GM19455 (cell line): ENCODE measurements around the gene ARHGAP30.

Source experiments
- ATAC-seq: cut with Tn5 transposase; IDR thresholded peaks from one replicate; pipeline ENCODE4 v1.9.1; 2021; ENCODE audit not compliant: unreplicated experiment

Gene ARHGAP30

GRCh38 chr1:161091796-161092507 lies 22.3 kb upstream of the ARHGAP30 start:
- no peak for ATAC-seq

GRCh38 chr1:161091093-161091492 lies 21.4 kb upstream of the ARHGAP30 start:
- ATAC-seq = no peak

DNA sequence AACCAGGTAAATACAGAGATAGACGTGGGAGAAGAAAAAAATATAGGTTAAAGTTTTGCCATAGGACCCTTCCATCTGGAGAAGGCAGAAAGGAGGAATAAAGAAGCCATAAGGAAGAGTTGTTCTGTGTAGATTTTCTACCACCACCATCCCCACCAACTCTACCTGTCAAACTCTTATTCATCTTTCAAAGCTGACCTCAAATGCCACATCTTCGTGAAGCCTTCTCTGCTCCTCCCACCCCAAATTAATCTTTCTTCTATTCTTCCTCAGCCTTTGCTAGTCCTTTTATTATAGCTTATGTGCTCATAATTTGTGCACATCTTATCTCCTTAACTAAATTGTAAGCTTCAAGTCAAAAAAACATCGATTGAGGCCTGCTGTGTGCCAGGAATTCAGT lies 20.9 kb upstream of the ARHGAP30 start:
- no peak for ATAC-seq

DNA sequence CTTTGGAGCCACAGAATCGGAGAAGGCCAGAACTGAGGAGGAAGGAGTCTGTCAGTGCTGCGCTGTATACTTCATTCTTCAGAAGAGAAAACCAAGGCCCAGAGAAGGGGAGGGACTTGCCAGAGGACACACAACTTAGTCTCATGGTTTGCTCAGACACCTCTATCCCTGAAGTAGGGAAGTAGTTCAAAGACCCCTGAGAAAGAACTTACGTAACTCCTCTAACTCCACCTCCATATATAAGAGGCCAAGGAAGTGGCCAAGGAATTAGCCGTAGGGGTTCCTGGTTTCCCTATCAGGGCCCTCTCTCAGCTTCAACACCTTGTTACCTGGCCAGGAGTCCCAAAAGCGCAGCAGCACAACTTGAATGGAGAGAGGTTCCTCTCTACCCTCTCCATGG lies 20.2 kb upstream of the ARHGAP30 start:
- ATAC-seq = no peak

DNA sequence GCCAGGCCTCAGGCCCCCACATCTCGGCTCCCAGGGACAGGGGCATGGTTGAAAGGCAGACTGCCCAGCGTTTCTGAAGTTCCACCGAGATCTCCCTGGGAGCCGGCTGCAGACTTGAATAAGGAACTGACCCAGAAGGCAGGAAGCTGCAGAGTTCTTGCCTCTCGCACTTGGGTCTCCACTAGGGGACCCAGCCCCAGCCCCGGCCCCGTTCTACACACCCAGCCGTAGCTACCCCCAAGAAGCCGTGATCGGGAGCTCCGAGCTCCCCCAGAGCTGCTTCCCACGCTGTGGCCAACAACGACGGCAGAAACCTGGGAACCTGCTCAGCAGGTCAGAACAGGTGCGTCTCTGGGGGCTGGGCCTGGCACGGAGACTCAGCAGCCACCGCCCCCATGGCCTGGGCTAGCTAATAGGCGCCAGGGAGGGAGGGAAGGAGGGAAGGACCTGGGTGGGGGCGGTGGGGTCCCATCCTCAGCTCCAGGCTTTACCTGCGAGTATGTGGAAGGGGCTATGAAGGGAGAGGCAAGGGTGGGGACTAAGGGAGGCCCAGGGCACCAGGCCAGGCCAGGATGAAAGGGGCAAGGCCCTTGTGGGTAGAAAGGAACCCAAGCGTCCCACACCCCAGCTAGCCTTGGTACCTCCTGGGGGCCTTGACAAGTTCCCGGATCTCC lies 19.7 kb upstream of the ARHGAP30 start, which contains the start of gene NECTIN4:
Gene NECTIN4 (minus strand): TSS at position 308 of the 674 bp plus-strand sequence. CDS start 262 bp downstream, at position 46.
- no peak for ATAC-seq

DNA sequence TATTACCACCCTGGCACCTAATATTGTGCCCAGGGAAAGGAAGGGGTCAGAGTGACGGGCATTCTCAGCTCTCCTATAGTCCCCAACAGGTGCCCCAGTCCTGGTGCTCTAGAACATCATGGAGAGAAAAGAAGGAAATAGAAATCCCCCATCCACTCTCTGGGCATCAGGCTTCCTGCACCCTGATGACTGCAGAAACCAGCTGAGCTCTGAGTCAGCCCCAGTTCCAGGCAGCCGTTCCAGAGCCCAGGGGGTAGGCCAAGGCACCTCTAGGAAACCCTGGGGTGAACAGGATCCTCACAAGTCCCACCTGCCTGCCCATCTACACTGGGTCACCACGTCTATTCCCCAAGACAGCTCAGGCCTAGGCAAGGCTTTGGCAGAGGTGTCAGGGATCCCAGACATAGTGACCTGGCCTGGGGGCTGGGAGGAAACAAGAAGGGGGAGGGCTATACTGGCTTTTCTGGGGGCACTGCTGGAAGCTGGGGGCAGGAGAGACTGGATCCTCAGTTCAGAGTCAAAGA lies 19.0 kb upstream of the ARHGAP30 start:
- no peak for ATAC-seq

GRCh38 chr1:161086457-161086856 lies 16.8 kb upstream of the ARHGAP30 start:
- no peak for ATAC-seq

GRCh38 chr1:161085165-161085564 lies 15.5 kb upstream of the ARHGAP30 start:
- no peak for ATAC-seq

GRCh38 chr1:161084597-161084988 lies 14.9 kb upstream of the ARHGAP30 start:
- ATAC-seq = no peak

DNA sequence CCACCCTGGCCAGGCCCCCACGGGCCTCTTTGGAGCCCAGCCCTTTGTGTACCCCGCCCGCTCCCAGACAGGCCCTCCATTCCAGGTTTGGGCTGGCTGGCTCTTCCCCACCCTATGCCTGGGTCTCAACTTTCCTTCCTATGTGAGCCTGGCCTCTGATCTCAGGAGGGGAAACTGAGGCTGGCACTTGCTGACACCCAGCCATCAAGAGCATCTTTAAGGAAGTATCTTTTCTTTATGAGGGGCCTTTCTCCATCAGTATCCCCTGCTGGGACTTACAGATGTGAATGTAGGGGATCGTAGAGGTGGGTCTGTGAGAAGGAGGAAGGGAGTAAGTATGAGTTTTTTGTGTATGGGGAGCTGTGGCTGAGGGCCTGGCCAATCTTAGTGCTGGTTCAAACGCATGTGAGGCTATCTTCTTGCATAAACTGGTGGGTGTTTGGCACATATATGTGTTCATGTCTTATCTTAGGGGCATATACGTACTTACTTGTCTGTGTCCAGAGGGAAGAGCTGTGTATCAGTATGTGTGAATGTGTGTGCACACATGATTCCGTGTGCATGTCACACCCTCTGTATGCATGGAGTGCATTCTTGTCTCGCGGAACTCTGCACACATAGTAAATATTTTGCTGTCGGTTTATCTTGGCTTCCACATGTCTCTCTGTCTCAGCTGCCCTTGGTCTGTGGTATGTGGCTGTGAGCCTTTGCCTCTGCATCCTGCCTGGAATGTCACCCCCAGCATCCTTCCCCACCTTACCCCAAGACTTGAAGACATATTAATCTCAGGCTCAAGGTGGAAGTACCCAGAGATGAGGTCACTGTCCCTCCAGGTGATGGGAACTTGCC lies 14.3 kb upstream of the ARHGAP30 start:
- ATAC-seq = no peak

DNA sequence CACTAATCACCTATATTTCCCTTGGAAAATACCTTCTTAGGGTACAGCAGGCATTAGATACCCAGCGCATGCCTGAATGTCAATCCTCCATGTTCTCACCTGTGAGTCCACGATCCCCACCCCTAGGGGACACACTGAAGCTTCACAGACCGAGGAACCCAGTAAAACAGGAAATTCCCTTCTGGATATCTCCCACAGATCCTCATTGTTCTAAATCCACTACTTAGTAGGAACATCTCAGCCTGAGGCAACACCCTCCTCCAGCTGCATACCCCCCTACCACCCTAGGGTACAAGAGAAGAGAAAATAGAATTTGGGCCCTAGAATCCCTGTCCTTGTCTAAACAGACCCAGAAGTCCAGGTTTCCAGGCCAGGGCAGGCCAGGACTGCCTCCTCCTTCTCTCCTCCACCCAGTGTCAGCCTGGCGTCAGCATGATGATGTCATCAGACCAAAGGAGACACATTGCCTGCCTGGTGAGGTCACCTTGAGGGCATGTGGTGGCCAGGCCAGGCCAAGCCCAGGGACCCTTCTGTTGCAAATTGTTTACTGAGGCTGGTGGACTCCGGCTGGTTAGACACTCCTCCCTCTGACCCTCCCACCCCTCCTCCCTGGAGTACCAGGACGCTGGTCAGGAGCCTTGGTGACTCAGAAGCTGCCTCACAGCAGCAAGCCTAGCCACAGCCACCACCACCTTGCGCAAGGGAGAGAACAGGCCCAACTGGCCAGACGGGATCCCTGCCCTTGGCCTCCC lies 13.5 kb upstream of the ARHGAP30 start:
- no peak for ATAC-seq

- ATAC-seq = no peak
Measured at GRCh38 chr1:161082483-161082882, 12.8 kb upstream of the ARHGAP30 start.

DNA sequence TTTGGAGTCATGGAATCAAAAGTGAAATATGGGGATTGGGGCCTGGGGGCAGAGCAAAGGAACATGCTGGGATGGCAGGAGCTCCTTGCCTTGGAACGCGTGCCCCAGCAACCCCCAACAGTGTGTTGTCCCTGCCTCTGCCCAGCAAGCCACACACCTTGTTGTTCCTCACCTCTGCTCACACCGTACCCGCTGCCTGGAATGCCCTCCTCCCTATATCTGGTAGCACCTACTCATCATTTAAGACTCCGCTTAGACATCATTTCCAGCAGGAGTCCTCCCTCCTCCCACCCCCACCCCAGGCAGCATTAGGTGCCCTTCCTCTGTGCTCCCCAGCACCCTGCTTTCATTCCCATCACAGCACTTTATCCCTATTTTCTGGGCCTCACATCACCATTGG lies 11.8 kb upstream of the ARHGAP30 start:
- no peak for ATAC-seq

DNA sequence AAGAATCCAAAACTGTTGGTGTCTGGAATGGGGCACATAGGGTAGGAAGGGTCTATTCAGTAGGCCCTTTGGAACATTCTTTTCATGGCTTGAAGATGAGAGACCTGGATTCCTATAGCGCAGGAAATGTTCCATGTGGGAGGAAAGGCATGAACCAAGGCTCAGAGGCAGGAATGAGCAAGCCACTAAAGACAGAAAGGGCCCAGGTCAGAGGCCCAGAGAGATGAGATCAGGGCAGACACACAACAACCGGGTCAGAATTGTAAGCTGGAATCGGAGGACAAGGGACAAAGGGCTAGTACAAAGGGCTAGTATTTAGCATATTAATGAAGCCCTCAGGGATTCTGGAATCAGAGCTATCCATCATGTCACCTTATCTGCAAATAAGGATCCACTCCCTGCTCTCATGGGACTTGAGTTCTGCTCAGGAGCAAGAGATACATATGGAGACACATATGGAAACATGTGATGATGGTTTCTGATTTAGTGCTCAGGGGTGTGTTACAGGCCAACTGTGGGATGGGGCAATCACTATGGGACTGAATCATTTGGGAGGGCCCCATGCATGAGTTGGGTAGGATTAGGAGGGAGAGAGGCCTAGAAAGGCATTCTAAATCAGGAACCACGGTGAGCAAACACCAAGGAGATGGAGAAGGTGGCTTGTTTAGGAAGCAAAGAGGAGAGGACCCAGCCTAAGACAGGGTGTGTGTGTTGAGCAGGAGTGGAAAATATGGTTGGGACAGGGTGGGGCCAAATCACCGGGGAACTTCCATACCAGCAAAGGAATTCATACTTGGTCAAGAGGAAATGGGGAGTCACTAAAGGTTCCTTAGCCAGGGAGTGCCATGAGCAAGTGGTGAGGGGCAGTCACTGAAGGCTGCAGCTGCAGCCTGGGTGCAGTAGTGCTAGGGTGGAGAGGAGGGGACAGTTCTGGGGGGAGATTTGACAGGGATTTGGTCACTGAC lies 11.0 kb upstream of the ARHGAP30 start:
- ATAC-seq = no peak

- no peak for ATAC-seq
Measured at GRCh38 chr1:161079436-161080110, 9.9 kb upstream of the ARHGAP30 start.

- ATAC-seq = no peak
Measured at GRCh38 chr1:161077426-161077825, 7.7 kb upstream of the ARHGAP30 start.

- no peak for ATAC-seq
Measured at GRCh38 chr1:161076410-161076809, 6.7 kb upstream of the ARHGAP30 start.

DNA sequence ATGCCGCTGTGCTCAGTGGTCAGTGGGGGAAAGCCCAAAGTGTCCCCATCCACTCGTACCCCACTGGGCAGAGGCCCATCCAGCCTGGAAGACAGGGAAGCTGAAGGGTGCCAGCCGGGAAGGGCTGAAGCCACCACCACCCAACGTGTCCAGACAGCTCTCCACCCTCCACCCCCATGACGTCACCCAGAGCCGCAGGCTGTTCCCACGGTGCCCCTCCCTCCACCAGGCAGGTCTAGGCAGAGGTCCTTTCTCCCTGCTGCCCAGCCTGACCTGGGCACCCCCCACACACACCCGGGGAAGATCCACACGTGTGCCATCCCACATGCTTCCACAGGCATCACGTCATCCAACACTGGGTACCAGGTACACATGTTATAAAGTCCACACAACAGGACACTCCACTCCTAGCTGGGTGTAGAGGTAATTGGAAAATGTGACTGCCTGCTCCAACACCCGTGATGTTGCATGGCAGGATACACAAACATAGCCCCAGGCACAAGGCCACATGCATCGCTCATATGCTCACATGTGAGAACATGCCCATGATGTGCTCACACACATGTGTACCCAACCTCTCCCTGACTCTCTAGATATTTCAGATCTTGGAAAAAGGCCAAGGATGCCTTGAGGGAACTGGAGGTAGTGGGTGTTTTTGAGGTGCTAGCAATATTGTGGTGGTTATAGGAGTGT lies 5.1 kb upstream of the ARHGAP30 start:
- no peak for ATAC-seq
